ENCODE results near the gene HDAC7.

DNA sequence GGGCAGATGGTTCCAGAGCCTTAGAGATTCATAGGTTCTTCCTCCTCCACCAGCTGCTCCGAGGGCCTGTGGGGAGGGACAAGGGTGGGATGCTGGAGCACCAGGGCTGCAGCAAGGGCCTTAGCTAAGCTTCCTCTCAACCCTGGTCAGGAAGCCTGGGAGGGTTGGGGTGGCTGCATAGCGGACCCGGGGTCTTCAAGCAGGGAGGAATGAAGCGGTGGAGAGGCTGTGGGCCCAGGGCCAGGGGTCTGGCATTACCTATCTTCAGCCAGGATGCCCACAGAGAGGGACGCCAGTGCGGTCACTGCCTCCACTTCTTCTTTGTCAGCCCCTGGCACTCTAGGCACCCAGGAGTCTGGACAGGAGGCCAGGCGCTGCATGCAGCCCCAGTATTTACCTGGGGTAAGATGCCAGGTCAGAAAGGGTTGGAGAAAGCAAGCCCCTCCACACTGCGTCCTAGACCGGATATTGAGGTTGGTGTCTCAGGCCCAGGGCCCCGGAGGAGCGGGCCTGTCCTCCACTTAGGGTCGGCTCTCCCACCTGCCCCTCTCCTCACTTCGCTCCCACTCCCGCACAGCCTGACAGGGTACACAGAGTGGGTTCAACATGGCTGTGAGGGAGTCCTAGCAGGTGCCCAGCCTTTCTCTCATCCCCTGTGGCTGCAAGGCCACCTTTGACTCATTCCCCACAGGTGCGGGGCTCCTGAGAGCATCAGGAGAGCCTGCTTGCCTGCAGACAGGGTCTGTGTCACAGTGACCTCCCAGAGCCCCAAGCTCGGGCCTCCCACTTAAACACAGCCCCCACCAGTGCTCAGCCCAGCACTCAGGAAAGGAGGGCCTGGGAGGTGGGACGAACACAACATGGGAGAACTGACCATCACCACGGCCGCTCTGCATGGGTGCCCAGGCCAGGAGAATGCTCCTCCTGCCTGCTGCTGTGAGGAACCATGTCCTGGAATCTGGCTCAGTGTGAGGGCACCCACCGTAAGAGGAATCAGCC is 35.6 kb downstream of the HDAC7 start:
- TF ChIP-seq, protein P1, sequence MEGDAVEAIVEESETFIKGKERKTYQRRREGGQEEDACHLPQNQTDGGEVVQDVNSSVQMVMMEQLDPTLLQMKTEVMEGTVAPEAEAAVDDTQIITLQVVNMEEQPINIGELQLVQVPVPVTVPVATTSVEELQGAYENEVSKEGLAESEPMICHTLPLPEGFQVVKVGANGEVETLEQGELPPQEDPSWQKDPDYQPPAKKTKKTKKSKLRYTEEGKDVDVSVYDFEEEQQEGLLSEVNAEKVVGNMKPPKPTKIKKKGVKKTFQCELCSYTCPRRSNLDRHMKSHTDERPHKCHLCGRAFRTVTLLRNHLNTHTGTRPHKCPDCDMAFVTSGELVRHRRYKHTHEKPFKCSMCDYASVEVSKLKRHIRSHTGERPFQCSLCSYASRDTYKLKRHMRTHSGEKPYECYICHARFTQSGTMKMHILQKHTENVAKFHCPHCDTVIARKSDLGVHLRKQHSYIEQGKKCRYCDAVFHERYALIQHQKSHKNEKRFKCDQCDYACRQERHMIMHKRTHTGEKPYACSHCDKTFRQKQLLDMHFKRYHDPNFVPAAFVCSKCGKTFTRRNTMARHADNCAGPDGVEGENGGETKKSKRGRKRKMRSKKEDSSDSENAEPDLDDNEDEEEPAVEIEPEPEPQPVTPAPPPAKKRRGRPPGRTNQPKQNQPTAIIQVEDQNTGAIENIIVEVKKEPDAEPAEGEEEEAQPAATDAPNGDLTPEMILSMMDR (IDR thresholded peaks at IDR 0.05; ENCODE audit: insufficient read depth, low read depth, low read length): no peak
- no peak for TF ChIP-seq EZH2 (IDR thresholded peaks at IDR 0.05; ENCODE audit: insufficient read depth, low read length)

Data from astrocyte (in vitro differentiated cells and primary cell).